GM19240 (cell line): Measurements from ENCODE around the gene DOCK7.
"Not testable (repeated sequence)": the region's sequence is repeated elsewhere in the genome, so short reads cannot be mapped to it uniquely, and the experiment has no call there.

ENCODE experiments used
- DNase-seq: peaks from one replicate; pipeline ENCODE4 v3.0.0; 2011; ENCODE audit warnings: low spot score; ENCODE audit not compliant: insufficient read length

DOCK7 gene

DNA sequence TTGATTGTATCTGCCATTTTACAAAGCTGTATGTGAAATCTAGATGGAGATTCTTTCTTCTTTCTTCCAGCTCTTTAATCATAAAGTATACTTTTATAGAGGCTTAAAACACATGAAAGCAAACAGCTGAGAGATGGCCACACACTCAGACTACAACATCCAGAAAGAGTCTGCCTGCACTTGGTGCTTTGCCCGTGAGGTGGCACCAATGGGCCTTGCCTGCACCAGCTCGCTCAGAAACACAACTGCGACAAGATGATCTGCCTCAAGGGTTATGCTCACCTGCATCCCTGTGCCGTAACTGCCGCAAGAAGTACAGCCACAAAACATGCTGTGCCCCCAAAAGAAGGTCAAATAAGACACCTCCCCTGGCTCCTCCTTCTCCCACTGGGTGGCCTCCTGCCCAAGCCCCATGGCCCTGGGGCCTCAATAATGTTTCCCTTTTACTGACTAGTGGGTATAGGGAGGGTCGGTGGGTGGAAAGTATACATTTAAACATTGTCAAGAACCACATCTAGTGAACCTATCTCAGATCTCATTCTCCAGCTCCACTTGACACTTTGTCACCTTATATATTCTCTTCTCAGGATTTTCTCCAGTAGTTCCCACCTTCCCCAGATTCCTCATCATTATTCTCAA lies 157.6 kb downstream of the DOCK7 start:
- no peak for DNase-seq

- no peak for DNase-seq
Observed at GRCh38 chr1:62529227-62529626, 159.0 kb downstream of the DOCK7 start.

- DNase-seq, result peak; percentile 12
Observed at GRCh38 chr1:62528015-62528414, 160.2 kb downstream of the DOCK7 start.

DNA sequence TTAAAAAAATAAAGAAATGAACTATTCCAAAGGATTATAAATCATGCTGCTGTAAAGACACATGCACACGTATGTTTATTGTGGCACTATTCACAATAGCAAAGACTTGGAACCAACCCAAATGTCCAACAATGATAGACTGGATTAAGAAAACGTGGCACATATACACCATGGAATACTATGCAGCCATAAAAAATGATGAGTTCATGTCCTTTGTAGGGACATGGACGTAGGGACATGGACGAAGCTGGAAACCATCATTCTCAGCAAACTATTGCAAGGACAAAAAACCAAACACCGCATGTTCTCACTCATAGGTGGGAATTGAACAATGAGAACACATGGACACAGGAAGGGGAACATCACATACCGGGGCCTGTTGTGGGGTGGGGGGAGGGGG lies 160.8 kb downstream of the DOCK7 start:
- DNase-seq, result not testable (repeated sequence)

DNA sequence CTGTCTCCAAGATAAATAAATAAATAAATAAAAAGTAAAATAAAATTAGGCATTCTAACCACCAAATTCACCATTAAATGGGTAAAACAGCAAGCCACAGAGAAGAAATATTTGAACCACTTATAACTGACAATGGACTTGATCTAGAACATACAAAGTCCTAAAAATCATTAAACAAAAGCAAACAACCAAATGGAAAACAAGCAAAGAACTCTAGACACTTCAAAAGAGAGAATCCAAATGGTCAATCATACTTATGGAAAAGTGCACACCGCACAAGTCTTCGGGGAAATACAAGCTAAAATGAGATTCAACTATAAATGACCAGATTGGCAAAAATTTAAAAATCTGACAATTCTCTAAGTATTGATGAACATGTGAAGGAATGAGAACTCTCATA lies 164.3 kb downstream of the DOCK7 start:
- no peak for DNase-seq

DNA sequence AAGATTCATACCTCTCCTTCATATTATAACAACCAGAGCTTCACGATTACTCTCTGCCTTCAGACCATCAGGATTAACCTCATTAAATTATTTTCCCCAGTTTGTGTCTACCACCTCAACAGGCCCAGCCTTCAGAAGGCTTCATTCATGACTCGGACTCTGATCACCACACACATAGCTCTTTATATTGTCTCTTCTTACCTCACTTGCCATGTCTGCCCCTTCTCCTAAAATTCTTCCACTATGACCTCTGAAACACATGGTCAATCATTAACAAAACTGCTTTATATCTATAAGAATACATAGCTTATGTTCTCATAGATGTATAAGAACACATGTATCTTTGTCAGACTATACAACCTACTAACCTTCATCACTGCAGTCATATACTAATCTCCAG lies 171.6 kb downstream of the DOCK7 start:
- no peak for DNase-seq

GRCh38 chr1:62514746-62515423 lies 173.3 kb downstream of the DOCK7 start:
- no peak for DNase-seq

DNA sequence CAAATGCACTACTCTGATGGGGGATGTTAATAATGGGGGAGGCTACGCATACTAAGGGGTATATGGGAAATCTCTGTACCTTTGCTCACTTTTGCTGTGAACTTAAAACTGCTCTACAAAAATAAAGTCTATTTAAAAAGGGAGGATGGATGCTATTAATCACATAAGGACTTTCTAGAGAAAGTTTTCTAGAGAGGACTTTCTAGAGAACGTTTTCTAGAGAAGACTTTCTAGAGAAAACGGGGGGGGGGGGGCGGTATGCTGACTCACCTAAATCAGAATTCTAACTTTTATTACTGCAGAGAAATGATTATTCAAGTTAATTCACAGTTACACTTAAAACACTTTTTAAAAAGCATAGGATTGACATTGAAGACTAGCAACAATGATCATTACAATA lies 175.2 kb downstream of the DOCK7 start:
- no peak for DNase-seq

DNA sequence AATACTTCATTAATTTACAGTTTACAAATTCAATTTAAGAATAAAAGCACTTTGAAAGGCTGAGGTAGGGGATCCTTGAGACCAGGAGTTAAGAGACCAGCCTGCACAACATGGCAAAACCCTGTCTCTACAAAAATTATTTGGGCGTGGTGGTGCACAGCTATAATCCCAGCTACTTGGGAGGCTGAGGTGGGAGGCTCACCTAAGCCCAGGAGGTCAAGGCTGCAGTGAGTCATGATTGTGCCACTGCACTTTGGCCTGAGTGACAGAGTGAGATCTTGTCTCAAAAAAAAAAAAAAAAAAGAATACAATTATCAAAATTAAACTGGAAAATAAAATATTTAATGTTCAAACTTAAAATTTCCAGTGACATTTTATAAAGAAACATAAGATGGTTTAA lies 179.2 kb downstream of the DOCK7 start:
- no peak for DNase-seq

DNA sequence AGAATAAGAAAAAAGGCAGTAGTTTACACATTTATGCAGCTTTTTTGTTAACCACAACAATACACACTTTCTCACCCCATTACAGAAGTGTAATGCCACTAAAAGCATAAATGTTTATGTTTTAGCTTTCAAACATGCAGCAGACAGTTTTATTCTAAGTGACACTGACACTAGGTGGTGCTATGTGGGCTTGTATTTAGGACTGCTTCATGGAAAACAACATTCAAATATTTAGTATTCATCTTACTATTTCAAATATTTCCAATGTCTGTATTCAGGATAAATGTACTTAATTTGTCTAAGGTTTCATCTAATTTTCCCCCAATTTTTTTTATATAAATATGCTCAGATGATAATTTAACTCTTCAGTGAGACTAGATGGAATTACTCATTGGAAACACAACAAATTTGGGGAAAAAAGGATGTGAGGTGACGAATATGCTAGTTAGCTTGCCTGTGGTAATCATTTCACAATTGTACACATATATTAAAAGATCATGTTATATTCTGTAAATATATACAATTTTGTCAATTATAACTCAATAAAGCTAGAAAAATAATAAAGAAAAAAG lies 179.9 kb downstream of the DOCK7 start:
- DNase-seq, result no peak

DNA sequence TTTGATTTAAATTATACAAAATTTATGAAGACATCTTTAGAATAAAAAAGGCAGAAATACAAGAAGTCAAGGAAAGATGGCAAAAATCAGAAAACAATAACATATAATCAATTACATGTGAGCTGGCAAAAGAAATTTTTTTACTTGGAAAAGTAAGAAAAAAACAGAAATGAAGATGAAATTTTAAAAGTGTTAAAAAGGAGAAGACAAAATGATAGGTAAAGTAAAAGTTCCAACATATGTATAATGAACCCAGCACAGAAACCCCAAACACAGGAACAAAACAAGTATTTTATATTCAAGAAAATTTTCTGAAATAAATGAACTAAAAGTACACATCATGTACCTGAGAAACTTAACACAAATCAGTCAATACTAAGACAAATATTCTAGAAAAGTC lies 188.0 kb downstream of the DOCK7 start:
- no peak for DNase-seq

GRCh38 chr1:62494137-62494536 lies 194.0 kb downstream of the DOCK7 start:
- no peak for DNase-seq

DNA sequence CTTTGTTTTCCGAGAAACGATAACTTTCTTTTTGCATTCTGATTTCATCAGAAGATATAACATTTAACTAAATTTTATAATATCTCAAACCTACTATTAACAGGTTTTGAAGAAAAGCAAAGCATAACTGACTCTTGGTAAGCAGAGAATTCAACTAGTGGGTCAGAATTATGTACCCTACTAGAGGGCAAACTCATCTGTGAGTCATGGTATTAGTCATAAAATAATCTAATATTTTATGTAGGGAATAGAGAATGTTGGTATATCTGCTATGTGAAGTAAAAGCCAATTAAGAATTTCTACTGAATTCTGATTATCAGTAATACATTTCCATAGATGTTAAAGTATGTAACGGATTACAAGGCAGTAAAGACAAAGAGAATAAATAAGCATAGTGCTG lies 194.5 kb downstream of the DOCK7 start:
- no peak for DNase-seq

GRCh38 chr1:62492521-62492920 lies 195.7 kb downstream of the DOCK7 start:
- no peak for DNase-seq

GRCh38 chr1:62487956-62488355 lies 200.2 kb downstream of the DOCK7 start:
- DNase-seq, result no peak

GRCh38 chr1:62484824-62485468 lies 203.2 kb downstream of the DOCK7 start:
- DNase-seq, result no peak

- DNase-seq, result no peak
Observed at GRCh38 chr1:62481681-62482080, 206.5 kb downstream of the DOCK7 start.

DNA sequence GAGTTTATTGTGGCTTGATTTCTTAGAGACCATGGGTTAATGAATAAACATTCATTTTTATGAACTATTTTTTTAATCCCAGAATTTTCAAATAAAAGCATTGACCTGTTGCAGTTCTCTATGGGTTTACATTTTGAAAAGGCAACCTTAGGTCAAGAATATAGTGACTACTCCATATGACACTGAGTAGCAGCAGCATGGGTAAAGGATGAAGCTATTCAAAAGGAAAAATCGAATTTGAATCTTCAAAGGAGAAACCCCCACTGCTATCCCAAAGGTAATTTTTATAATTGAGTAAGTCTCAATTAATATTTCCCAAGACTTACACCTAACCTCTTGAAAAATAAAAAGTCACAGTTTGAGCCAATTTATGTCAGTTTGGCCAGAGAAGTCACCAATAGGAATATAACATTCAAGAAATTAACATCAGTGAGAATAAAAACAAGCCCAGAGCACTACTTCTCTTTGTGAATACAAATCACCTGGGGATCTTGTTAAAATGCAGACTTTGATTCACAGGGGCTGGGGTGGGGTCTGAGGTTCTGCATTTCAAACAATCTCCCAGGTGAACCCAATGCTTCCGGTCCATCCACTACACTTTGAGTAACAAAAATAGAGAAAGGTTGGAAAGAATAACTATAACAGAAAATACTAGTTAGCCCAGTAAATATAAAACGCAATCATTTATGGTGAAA lies 211.5 kb downstream of the DOCK7 start:
- DNase-seq, result no peak

DNA sequence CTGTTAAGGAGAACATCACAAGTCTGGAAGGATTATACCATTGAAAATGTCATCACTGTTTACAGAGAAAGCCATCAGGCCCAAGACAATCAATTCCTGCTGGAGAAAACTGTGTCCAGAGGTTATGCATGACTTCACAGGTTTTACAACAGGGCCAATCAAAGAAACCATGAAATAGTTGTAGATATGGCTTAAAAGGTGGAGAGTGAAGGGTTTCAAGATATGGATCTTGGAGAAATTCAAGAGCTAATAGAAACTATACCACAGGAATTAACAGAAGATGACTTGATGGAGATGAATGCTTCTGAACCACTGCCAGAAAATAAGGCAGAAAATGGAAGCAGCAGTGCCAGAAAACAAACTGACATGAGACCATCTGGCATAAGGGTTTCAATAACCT lies 221.1 kb downstream of the DOCK7 start:
- no peak for DNase-seq

DNA sequence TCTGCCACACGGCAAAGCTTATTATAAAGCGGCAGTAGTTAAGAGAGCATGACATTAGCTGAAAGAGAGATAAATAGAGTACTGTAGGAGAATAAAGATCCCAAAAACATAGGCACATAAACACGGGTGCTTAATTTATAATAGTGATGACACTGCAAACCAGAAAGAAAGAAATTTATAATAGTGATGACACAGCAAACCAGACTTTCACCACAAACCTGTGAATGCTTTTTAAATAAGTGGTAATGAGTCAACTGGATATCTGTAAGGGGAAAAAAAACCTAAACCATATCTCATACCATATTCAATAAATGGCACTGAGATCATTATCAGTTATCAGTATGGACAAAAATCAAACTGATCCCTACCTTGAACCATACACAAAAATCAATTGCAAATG lies 225.8 kb downstream of the DOCK7 start:
- no peak for DNase-seq

DNA sequence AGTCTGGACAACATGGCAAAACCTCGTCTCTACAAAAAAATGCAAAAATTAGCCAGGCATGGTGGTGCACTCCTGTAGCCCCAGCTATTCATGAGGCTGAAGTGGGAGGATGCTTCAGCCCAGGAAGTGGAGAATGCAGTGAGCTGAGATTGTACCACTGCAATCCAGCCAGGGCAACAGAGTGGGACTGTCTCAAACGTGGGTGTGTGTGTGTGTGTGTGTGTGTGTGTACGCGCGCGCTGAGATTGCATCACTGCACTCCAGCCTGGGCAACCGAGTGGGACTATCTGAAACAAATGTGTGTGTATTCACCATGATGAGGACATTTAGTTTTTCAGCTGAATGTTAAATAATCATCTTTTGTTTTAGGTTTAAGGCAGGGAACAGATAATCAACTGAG lies 230.2 kb downstream of the DOCK7 start:
- DNase-seq, result no peak

DNA sequence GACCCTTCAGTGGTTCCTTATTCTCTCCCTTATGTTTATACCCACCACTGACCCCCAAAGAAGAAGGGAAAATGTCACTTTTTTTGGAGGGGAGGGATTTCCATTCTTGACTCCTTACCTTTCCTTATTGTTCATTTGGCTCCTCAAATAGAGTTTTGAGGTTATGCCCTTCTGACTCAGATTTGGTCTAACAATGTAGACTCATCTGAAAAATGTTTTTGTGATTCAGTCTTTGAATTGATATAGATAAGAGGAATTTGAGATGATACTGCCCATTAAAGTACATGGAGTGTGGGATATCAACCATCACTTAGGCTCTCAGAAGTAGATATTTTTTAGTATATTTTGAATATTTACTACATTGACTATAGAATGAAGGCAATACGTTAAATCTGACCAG lies 235.2 kb downstream of the DOCK7 start:
- no peak for DNase-seq
